Head of caudate nucleus (tissue), 42 donors: ENCODE results near the gene UBE2O.

ENCODE experiments used
- DNase-seq, 42 donors: peaks; one replicate each; pipeline versions ENCODE4 v3.0.0 to v3.0.0-alpha.2; 2020 to 2021; ENCODE audit warnings: mixed read lengths in 7 of 42
- intact Hi-C: fragments of 100-400 bp; cut with DNase I; formaldehyde crosslinking; loops from one replicate; pipeline ENCODE4 v1.15.0; 2022

UBE2O gene

DNA sequence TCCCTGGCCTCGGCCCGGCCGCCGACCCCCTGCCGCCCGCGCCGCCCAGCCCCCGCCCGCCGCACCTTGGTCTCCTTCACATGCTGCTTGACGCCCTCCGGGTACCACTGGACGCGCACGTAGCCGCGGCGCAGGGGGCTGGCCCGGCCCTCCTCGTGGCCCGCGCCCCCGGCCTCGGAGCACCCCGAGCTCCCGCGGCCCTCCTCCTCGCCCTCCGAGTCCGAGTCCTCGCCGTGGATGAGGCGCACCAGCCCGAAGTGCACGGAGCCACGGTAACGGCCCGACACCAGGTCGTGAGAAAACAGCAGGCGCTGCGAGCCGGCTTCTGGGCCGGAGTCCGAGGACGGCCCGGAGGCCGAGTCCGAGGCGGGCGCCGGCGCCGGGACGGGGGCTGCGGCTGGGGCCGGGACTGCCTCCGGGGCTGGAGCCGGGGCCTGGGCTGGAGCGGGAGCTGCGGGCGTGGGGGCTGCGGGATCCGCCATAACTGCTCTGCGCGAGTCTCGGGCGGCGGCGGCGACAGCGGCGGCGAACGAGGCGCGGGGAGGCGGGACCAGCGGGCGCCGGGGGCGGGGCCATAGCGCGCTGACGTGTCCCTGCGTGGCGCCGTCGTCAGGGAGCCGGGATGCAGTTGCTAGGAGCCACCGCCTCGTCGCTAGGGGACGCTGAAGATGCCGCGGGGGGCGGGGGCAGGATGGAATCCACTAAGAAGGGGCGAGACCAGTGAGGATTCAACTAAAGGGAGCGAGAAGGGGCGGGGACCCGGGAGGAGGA, at the start of gene UBE2O:
TSS of gene UBE2O (minus strand) at position 493 of the 771 bp plus-strand sequence. CDS start at position 482, 11 bp downstream.
- intact Hi-C loops = loop anchor here (10.0 kb wide), 1 partner anchor 48 kb away; no protein-coding TSS in a partner anchor
- peak; percentile 68 to 96 (median 92) for DNase-seq

DNA sequence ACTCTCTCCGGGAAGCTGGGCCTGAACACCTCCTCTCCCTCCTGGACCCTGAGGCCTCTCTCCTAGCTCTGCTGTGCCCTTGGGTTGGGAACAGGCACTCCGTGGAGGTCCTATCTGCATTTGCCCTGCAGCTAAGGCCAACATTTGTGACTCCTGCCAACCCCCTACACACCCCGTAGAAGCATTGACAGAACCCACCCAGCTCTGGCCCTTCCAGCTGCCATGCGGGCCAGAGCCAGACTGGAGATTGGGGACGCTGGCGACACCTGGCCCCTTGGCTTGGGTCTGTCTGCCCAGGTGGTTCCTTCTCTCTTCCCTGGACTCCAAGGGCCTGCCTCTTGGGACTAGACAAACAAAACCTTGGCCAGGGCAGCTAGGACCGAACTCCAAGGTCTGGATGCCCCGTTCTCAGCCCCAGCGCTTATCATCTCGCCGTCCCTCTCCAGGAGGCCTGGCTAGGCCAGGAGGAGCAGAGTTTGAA, 48.9 kb upstream of the UBE2O start:
- intact Hi-C loops = loop anchor here (10.0 kb wide), 1 partner anchor 97 kb away; no protein-coding TSS in a partner anchor
- no peak for DNase-seq

DNA sequence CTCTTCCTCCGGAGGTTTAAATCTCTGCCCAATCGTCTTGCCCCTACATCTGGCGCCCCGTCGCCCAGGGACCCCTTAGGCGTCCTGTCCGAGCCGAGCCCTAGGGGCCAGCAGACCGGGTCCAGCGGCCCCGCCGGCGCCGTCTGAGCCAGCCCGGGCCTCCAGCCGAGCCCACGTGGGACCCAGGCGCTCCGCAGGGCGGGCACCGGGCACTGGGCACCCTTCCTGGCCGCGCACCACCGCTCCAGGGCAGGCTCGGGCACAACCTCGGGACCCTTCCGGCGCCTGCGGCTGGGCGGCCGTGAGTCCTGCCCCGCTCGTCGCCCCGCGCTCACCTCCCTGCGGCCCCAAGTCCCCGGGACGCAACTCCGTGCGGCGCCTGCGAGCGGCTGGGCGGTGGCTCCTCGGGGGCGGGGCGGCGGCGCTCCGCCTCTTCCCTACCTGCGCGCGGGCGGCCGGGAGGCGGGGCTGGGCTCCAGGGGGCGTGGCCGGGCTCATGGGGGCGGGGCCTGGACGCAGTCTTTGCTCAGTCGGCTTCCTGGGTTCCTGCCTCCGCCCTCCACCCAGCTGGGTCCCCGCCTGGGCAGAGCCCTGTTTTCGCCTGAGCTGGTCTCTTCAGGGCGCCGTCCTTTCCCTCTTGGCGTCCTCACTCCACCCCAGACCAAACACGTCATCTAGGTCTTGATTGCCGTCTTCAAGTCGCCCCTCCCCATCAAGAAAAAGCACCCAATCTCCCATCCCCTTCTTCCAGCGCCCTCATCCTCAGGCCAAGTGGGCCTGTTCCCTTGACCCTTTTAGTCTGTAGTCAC, 48.3 kb upstream of the UBE2O start, which contains the start of gene RHBDF2:
TSS of gene RHBDF2 (minus strand) at position 406 of the 809 bp plus-strand sequence. CDS start 19,899 bp downstream, outside the sequence.
- intact Hi-C loops = loop anchor here (10.0 kb wide), 1 partner anchor 96 kb away; no protein-coding TSS in a partner anchor
- DNase-seq = peak; percentile 68 to 90 (median 84)

DNA sequence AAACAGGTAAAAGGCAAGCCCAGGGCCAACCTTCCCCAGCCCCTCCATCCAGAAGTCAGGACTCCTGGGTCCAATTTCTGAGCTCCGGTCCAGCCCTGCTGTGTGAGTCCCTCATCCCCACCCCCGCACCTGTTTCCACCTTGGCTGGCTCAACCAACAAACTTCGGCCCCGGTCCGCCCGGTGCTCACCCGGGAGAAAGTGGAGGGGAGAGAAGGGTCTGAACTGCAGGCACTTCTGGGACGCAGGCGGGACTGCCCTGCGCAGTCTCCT, 47.7 kb upstream of the UBE2O start:
- no peak for DNase-seq

DNA sequence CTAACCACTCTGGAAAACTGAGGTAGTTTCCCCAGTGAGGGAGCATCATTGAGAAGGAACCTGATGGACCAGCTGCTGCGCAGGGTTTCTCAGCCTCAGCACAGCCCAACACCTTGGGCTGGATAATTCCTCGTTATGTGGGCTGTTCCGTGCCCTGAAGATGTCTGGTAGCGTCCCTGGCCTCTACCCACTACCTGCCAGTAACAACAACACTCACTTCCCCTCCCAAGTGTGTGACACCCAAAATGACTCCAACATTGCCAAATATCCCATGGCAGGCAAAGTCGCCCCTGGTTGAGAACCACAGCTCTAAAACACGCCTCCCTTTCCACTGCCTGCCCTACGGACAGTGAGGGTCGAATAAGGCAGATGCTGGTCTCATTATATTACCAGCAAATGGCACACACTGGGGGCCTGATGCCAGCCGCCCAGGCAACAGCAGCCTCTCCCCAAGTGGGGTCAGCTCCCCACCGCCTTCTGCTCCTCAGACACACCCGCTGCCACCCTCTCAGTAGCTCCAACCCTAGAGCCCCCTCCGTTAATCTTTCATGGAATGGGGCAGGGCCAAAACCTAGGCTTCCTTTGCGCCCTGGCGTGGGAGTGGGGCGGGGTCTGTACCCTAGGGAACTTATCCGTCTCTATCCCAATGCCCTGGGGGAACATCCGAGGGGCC, 47.3 kb upstream of the UBE2O start:
- intact Hi-C loops = loop anchor here (10.0 kb wide), 1 partner anchor 95 kb away; no protein-coding TSS in a partner anchor
- no peak for DNase-seq

More for the DNA sequence above, 47.7 kb upstream of the UBE2O start:
- intact Hi-C loops = loop anchor here (10.0 kb wide), 1 partner anchor 96 kb away; no protein-coding TSS in a partner anchor

DNA sequence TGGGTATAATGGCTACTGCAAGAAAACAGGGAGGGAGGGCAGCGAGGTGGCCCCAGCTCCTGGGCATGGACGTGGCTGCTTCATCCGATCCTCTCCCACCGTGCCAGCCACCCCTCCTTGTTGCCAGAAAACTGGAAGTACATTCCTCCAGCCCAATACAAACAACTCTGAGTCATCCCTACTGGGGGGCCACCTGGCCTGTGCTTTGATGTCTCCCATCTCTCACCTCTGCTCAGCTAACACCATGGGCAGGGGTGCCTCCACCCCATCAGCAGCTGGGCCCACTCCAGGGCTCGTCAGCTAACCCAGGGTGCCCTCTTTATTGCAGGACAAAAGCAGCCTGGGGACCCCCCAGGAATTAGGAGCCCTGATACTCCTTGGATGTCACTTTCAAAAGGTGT, 46.3 kb upstream of the UBE2O start:
- DNase-seq = no peak
- intact Hi-C loops = no loop called here

DNA sequence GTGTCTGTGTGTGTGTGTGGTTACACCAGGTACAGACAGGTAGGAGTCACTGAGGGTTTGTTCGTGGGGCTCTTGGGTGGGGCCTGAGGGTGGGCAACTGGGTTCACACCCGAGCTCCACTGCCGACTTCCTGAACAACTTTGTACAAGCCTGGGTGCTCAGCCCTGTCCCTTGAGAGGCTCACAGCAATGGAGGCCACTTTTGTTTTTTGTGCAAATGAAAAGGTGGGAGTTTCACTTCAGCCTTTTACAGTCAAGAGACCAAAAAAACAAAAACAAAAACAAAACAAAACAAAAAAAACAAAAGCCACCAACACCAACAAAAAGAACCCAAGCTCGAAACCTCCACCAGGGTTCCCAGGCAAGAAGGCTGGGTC, 45.9 kb upstream of the UBE2O start:
- DNase-seq = no peak
- intact Hi-C loops = no loop called here

DNA sequence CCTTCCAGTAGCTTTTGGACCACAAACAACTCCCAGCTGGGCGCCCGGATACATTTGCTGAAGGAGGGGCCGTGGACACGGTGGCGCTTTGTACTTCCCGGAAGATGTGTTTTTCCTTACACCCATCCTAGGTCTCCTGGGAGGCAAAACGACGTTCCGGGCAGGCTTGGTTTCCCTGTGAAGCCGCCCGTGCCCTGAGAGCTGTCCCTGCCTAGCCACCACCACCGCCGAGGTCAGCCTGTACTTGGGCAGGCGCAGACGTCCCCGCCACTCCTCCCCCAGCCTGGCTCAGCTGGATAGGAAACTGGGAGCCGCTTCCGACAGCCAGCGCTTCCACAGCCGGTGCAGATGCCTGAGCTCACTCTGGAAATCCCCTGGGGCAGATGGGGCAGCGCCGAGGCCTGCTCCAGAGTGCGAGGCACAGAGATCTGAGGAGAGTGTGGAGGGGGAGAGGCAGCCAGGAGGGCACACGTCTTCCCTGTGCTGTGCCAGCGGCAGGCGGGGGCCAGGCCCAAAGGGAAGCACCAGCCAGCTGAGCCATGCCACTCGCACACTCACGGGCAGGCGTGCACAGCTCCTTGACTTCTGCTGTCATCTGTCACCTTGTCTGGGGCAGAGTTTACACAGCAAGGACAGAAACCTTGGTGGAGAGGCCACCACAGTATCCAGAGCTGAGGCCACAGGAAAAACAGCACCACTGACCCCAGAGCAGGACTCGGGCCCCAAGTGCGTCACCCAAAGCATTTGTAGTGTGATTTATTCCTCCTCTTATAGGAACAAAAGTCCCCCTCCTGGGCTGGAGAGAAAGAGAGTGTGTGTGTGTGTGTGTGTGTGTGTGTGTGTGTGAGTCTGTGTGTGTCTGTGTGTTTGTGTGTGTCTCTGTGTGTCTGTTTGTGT, 45.3 kb upstream of the UBE2O start:
- DNase-seq = peak in 41 of 42 donors; percentile 38 to 82 (median 63)
- intact Hi-C loops = no loop called here

DNA sequence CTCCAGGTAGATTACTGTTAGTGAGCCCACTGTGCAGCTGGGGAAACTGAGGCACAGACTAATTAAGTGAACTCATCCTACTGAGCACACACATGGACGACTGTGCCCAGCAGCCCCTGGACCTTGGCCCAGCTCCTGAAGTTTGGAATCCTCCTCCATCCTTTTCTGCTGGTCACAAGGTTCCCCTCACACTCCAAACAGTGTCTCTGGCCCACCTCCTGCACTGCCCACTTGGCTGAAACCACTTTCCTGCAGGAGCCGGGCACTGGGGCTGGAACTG, 44.7 kb upstream of the UBE2O start:
- DNase-seq = peak in 1 of 42 donors; percentile 14
- intact Hi-C loops = no loop called here

DNA sequence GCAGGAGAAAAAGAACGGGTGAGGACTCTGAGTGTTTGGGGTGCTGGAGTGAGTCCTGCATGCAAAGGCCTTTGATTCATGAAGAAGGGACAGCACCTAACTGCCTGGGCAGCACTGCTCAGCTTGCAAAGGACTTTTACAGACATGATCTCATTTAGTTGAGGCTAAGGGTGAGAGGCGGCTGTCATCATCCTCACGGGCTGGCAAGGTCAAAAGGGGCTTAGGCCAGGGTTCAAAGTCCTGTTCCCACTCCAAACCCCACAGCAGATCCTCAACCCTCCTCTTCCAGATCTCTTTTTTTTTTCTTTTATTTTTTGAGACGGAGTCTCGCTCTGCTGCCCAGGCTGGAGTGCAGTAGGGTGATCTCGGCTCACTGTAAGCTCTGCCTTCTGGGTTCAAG, 43.5 kb upstream of the UBE2O start:
- intact Hi-C loops = no loop called here
- DNase-seq = no peak

DNA sequence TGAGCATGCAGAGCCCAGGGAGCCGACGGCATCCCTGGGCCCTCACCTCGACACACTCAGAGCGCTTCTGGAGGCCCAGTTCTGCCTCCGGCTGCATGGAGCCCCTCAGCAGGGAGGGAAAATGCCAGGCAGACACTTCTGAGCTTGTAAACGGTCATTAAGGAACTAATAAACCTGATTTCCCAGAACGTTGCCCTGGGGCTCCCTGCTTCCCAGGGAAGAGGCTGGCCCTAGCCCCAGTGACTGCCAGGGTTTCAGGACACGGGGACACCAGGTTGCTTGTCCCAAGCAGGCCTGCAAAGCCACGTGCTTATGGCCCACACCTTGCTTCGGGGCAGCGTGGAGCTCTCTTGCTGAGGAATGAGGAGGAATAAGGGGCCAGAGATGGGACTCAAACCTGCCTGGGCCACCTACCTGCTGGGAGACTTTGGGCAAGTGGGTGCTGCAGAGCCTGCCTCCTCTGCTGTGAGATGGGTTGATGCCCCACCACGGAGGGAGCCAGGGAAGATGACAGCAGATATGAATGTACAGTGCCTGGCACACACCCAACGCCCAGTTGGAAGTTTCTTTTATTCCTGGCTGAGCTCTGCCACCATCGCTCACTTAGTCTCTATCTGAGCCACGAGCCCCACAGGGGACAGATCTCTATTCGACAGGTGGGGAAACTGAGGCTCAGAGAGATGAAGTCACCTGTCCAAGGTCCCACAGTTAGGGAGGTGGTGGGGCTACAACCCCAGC, 42.9 kb upstream of the UBE2O start:
- intact Hi-C loops = no loop called here
- peak in 2 of 42 donors; percentile 6 to 67 for DNase-seq

DNA sequence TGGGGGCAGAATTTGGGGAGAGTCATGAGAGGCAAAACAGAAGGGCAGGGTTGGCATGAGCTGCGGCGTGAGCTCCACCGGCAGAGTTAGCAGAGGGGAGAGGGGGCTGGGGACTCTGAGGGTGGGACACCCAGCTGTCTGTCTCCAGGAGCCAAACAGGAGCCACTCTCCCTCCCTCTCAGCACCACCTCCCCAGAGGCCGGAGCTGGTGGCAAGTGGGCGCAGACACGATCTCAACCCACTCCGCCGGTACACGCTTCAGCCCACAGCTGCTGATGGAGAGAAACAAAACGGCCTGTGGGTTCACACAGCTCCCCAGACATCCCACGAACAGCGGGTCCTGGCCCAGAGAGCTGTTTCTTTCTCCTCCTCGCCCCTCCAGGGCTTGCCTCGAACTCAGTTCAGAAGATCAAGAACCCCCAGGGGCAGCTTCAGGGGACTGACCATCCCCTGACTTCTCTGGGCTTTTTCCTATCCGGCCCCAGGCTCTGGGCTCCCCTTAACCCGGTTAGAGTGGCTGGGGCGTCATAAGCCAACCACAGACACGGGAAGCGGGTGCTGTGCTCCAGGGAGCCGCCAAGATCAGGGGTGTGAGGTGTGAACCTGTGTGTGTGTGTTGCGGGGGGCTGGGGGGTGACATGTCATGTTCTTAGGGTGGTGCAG, 40.7 kb upstream of the UBE2O start:
- DNase-seq = no peak
- intact Hi-C loops = no loop called here

DNA sequence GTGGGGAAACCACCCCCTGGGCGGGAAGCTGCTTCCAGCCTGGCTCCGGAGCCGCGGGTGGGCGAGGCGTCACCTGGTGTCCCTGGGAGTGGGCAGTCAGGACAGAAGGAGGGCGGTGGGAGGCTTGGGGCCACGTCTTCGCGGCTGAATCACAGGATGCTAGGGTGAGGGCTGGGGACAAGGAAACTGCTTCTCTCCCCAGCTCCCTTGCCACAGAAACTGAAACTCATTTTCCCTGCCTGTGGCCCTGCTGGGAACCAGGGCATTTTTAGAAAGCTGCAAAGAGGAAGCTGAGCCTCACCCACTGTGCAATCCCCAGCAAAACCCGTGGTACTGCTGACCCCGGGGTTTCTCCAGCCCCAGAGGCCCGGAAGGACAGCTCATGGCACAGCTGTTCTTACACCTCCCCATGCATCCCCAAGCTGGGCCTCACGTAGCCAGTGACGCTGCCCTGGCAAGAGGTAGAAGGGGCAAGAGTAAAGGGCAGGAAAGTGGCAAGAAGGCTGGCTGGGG, 40.1 kb upstream of the UBE2O start:
- intact Hi-C loops = no loop called here
- DNase-seq = peak in 31 of 42 donors; percentile 20 to 78 (median 53)

DNA sequence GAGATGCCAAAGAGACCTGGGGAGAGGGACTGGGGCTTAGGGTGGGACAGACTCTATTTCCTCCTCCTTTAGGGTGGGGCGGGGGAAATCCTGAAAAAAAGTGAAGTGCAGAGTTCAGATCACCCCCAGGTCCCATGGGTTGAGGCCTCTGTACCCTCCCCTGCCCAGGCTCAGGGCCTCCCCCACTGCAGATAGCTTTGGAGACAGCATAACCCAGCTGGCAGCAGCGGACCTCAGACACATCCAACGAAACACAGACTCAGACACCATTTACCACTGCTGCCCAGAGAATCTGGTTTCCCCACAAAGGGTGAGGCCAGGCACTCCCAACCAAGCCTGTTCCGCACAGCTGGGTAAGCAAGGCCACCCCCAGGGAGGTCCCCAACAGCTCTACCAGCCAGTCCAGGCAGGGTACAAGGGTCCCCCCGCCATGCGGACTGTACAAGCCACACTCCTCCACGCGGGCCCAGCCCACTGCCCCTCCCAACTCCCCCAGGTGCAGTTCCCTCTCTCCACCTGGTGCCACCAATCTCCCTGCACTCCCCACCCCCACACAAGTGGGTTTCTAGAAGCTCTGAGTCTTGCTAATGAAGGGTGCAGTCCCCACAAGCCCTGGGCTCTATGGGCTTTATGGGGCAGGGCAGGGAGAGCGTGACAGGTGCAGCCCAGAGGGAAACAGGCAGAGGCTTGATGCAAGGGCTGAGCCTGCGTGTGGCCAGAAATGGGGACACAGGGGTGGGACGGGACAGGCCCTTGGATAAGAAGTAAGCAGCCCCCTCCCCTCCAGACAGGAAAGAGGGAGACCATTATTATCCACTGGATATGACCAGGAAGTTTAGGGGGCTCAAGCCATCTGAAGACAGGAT, 39.4 kb upstream of the UBE2O start:
- no peak for DNase-seq
- intact Hi-C loops = no loop called here

DNA sequence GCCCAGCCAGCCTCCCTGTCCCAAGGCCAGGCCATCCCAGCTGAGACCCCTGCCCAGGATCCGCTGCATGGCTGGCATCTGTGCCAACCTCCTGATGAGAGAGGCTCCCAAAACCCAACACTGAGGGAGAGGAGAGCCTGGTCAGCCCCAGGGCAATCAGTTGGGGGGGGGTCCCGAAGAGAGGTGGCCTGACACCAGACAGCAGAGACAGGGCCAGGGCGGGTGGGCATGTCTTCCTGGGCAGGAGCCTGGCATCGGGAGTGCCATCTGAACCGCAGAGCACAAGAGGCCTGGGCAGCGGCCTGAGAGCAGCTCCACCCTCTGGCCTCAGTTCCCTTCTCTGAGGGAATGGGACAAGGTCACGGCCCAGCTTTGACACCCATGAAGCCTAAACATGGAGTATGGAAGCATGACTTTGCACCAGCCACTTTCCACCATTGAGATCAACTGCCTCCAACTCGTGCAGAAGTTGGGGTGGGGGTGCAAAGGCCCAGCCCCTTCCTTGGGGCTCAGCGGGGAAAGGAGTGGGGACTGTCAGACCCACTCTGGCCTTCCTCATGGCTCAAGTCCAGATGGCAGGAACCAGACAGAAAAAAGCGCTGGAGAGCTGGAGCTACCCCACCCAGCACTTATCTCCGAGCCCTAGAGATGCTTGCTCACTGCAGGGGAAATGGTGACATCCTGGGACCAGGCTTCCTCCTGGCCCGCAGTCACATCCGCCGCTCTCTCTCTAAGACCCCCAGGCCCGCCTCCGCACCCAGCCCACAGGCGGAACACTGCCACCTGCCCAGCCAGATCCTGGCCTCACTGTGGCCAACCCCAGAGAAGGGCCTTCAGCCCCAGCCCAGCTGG, 38.5 kb upstream of the UBE2O start:
- intact Hi-C loops = no loop called here
- no peak for DNase-seq
